ENCODE measurements around the gene IZUMO1R. TPM values are rescaled to one million over a fixed set of nuclear protein-coding genes. Genes with fewer than 3 reads are reported as not detected.
A peak's percentile ranks its signal among the peaks of the same experiment; 100 is the strongest.

The IZUMO1R gene
- total and polyA plus RNA-seq, 7 donors, result not detected

DNA sequence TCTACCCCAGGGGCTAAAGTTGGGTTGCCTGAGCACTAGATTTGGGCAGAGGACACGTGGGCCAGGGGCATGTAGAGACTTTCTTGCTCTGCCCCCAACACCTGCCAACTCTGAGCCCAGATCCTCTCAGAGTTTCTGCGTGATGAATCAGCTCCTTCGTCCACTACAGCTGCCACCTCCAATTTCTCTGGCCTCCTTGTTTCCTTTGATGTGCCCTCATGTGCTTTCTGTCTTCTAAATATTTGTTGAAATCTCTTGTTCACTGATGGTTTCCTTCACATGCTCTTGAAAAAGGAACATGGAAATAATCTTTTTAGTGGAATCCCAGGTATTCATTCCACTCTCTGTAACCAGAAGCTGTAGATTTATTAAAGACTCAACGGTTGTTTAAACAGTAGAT lies 8.0 kb downstream of the IZUMO1R start:
- WGBS, 3 donors, result 56 to 73% (median 64%) methylated on average over 4 of the region's 4 CpGs
- ATAC-seq (no peak), DNase-seq (no peak)
- Histone ChIP-seq H3K36me3 (ENCODE audit: insufficient read depth in 1 of 2, low read depth in 1 of 2) (no peaks in the 10 kb centered on the region), H3K9me3 (no peaks in the 10 kb centered on the region), H3K27ac (no peak overlapping the region), H3K27me3 (ENCODE audit: insufficient read depth in 3 of 3, low read length in 2 of 3) (no peaks in the 10 kb centered on the region), H3K4me3 (no peak overlapping the region), H3K4me1 (no peaks in the 10 kb centered on the region)
- intact Hi-C loops (cut with DNase I), result no loop called here
- TF ChIP-seq, protein P1, sequence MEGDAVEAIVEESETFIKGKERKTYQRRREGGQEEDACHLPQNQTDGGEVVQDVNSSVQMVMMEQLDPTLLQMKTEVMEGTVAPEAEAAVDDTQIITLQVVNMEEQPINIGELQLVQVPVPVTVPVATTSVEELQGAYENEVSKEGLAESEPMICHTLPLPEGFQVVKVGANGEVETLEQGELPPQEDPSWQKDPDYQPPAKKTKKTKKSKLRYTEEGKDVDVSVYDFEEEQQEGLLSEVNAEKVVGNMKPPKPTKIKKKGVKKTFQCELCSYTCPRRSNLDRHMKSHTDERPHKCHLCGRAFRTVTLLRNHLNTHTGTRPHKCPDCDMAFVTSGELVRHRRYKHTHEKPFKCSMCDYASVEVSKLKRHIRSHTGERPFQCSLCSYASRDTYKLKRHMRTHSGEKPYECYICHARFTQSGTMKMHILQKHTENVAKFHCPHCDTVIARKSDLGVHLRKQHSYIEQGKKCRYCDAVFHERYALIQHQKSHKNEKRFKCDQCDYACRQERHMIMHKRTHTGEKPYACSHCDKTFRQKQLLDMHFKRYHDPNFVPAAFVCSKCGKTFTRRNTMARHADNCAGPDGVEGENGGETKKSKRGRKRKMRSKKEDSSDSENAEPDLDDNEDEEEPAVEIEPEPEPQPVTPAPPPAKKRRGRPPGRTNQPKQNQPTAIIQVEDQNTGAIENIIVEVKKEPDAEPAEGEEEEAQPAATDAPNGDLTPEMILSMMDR (IDR thresholded peaks at IDR 0.05), result no peak

DNA sequence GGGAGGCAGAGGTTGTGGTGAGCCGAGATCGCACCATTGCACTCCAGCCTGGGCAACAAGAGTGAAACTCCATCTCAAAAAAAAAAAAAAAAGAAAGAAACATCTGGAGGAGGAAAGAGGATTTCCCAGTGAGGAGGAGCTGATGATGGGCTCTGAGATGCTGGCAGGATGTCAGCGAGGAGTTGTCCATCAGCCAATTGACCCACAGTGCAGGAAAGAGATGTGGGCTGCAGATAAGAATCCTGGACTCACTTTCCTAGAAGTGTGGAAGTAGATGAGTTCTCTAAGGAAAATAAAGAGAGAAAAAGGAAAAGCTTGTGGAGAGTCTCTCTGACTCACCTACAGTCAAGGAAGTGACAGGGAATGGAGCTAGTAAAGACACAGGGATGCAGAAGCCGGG lies 9.7 kb downstream of the IZUMO1R start:
- no peaks in the 10 kb centered on the region for H3K36me3 ChIP-seq (ENCODE audit: insufficient read depth in 1 of 2, low read depth in 1 of 2)
- 71 to 77% (median 76%) methylated on average over 4 of the region's 4 CpGs for WGBS, 3 donors
- no peaks in the 10 kb centered on the region for H3K4me1 ChIP-seq
- no peak overlapping the region for H3K4me3 ChIP-seq
- TF ChIP-seq, protein P1 (IDR thresholded peaks at IDR 0.05), result no peak
- DNase-seq (no peak), ATAC-seq (no peak)
- intact Hi-C loops (cut with DNase I), result no loop called here
- H3K27me3 ChIP-seq (ENCODE audit: insufficient read depth in 3 of 3, low read length in 2 of 3), result no peaks in the 10 kb centered on the region
- H3K9me3 ChIP-seq, result no peaks in the 10 kb centered on the region
- H3K27ac ChIP-seq, result no peak overlapping the region

- WGBS, 3 donors, result 6 to 17% (median 15%) methylated on average over 3 of the region's 3 CpGs
- Histone ChIP-seq H3K4me1 (no peaks in the 10 kb centered on the region), H3K9me3 (no peaks in the 10 kb centered on the region), H3K27ac (no peak overlapping the region), H3K36me3 (ENCODE audit: insufficient read depth in 1 of 2, low read depth in 1 of 2) (no peaks in the 10 kb centered on the region), H3K27me3 (ENCODE audit: insufficient read depth in 3 of 3, low read length in 2 of 3) (no peaks in the 10 kb centered on the region), H3K4me3 (no peak overlapping the region)
- TF ChIP-seq, protein P1 (IDR thresholded peaks at IDR 0.05), result no peak
- ATAC-seq (peak in 1 of 4 donors; percentile 34), DNase-seq (no peak)
- intact Hi-C loops (cut with DNase I), result no loop called here
Measured at GRCh38 chr11:94315664-94316063, 11.3 kb downstream of the IZUMO1R start.

DNA sequence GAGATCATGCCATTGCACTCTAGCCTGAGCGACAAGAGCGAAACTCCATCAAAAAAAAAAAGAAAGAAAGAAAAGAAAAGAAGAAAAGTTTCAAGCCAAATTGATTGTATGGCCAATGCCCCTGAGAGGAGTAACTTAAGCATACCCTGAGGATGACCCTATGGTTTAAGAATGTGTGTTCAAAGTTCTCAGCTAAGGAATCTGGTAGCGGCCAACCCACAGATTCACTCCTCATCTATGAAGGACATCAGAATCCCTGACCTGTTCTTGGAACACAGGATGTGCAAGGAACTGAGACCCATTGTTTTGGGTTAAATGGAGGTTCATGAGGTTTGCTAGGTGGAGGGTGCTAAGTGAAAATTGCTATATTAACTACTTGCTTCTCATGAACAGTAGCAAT lies 18.1 kb downstream of the IZUMO1R start:
- Histone ChIP-seq H3K27ac (no peak overlapping the region), H3K4me3 (no peak overlapping the region), H3K36me3 (ENCODE audit: insufficient read depth in 1 of 2, low read depth in 1 of 2) (no peaks in the 10 kb centered on the region), H3K9me3 (no peaks in the 10 kb centered on the region), H3K4me1 (no peaks in the 10 kb centered on the region), H3K27me3 (ENCODE audit: insufficient read depth in 3 of 3, low read length in 2 of 3) (no peaks in the 10 kb centered on the region)
- WGBS, 3 donors, result 70 to 77% (median 74%) methylated on average over 3 of the region's 3 CpGs
- intact Hi-C loops (cut with DNase I), result no loop called here
- TF ChIP-seq, protein P1 (IDR thresholded peaks at IDR 0.05), result no peak
- no peak for DNase-seq
- no peak for ATAC-seq

DNA sequence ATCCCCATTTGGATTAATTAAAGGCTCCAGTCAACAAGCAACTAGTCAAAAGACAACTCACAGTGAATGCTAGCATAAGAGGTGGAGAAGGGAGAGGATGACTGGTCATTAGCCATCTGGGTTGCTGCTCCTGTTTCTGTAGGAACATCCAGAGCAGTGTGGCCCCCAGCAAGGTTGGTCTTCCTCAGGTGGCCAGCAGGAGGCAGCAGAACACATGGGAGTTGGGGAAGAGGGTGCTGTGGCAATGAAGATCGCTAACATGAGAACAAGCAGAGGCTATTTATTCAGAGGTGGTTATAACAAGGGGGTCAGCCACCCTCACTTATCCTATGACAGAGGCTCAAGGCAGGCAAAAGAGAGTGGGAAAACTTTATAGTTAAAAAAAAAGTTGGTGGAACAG lies 21.3 kb downstream of the IZUMO1R start:
- Histone ChIP-seq H3K36me3 (ENCODE audit: insufficient read depth in 1 of 2, low read depth in 1 of 2) (no peaks in the 10 kb centered on the region), H3K27me3 (ENCODE audit: insufficient read depth in 3 of 3, low read length in 2 of 3) (no peaks in the 10 kb centered on the region), H3K27ac (no peak overlapping the region), H3K4me3 (no peak overlapping the region), H3K4me1 (no peaks in the 10 kb centered on the region), H3K9me3 (no peaks in the 10 kb centered on the region)
- intact Hi-C loops (cut with DNase I), result no loop called here
- TF ChIP-seq, protein P1 (IDR thresholded peaks at IDR 0.05), result no peak
- no peak for DNase-seq
- no peak for ATAC-seq
- WGBS, 3 donors, result 9 to 30% (median 15%) methylated on average over 1 of the region's 1 CpG
